PC-3 (cell line): ENCODE data around the gene CAMK2B. TPM values are rescaled to one million over a fixed set of nuclear protein-coding genes. Genes with fewer than 3 reads are reported as not detected.
"Not testable (repeated sequence)": the region's sequence is repeated elsewhere in the genome, so short reads cannot be mapped to it uniquely, and the experiment has no call there.

ENCODE experiments used
- ATAC-seq: fragments of 200-7000 bp; cut with Tn5 transposase; 2 replicates; pipeline ENCODE4 v1.9.1; 2020; ENCODE audit warnings: mild to moderate bottlenecking, moderate library complexity
- BruUV-seq: library from RNA; stranded (reverse); fragments of 400-500 nt; replicated peaks from 2 replicates; lab custom pipeline; 2021; lab: Mats Ljungman, UMichigan
- CTCF ChIA-PET: fragments of 300-600 bp; sonication (Branson Sonifier 250); formaldehyde crosslinking; loops from one replicate; lab custom pipeline; 2022; ENCODE audit warnings: antibody characterized with exemption; lab: Charles Lee
- POLR2A ChIA-PET: fragments of 300-600 bp; sonication (Branson Sonifier 250); formaldehyde crosslinking; loops from one replicate; lab custom pipeline; 2022; ENCODE audit warnings: antibody characterized with exemption; ENCODE audit not compliant: unreplicated experiment; lab: Charles Lee
- DNase-seq: peaks from one replicate; pipeline ENCODE4 v3.0.0-alpha.2; 2015
- H2AFZ ChIP-seq: fragments of 300-600 bp; sonication (generic); 2 replicates; pipeline ENCODE4 v1.6.0; 2016; ENCODE audit warnings: antibody characterized with exemption, low read length
- H3F3A ChIP-seq: fragments of 300-600 bp; sonication (generic); one replicate; pipeline ENCODE4 v1.6.0; 2017; ENCODE audit warnings: antibody characterized with exemption, low read length, control low read depth, mild to moderate bottlenecking; ENCODE audit not compliant: unreplicated experiment
- H3K27ac ChIP-seq: fragments of 300-600 bp; sonication (generic); 2 replicates; pipeline ENCODE4 v1.5.1; 2016; ENCODE audit warnings: mild to moderate bottlenecking, low read length
- H3K27me3 ChIP-seq: fragments of 300-600 bp; sonication (generic); 2 replicates; pipeline ENCODE4 v1.6.1; 2016; ENCODE audit warnings: low read length, mixed read lengths
- H3K36me3 ChIP-seq: fragments of 300-600 bp; sonication (generic); 2 replicates; pipeline ENCODE4 v1.6.1; 2016; ENCODE audit warnings: low read depth, mixed run types, low read length, mixed read lengths
- H3K4me1 ChIP-seq: fragments of 300-600 bp; sonication (generic); 2 replicates; pipeline ENCODE4 v1.5.1; 2016; ENCODE audit warnings: low read length; ENCODE audit not compliant: insufficient read depth
- H3K4me2 ChIP-seq: fragments of 300-600 bp; sonication (generic); 2 replicates; pipeline ENCODE4 v1.6.0; 2016; ENCODE audit warnings: low read length
- H3K4me3 ChIP-seq: fragments of 300-600 bp; sonication (generic); 2 replicates; pipeline ENCODE4 v1.5.1; 2016; ENCODE audit warnings: mild to moderate bottlenecking, low read length, mixed read lengths
- H3K79me2 ChIP-seq: fragments of 300-600 bp; sonication (generic); 2 replicates; pipeline ENCODE4 v1.6.1; 2017; ENCODE audit warnings: low read length, mixed read lengths
- H3K9ac ChIP-seq: fragments of 300-600 bp; sonication (generic); 2 replicates; pipeline ENCODE4 v1.6.0; 2016; ENCODE audit warnings: mild to moderate bottlenecking, low read length
- H3K9me2 ChIP-seq: fragments of 300-600 bp; sonication (generic); replicated peaks from 2 replicates; pipeline ENCODE4 v1.6.1; 2016; ENCODE audit warnings: mixed run types, low read length, mixed read lengths
- H3K9me3 ChIP-seq: fragments of 300-600 bp; sonication (generic); 2 replicates; pipeline ENCODE4 v1.6.1; 2016; ENCODE audit warnings: low read length, mixed read lengths
- H4K20me1 ChIP-seq: fragments of 300-600 bp; sonication (generic); 2 replicates; pipeline ENCODE4 v1.6.1; 2016; ENCODE audit warnings: low read length, mixed read lengths
- EZH2 ChIP-seq: fragments of 300-600 bp; sonication (generic); IDR thresholded peaks from one replicate; pipeline ENCODE4 v1.6.1; 2017; ENCODE audit warnings: antibody characterized with exemption, mild to moderate bottlenecking, low read length; ENCODE audit not compliant: unreplicated experiment
- EZH2phosphoT487 ChIP-seq: fragments of 300-600 bp; sonication (generic); IDR thresholded peaks from 2 replicates; pipeline ENCODE4 v1.6.1; 2018; ENCODE audit warnings: mild to moderate bottlenecking, antibody characterized with exemption, low read length, borderline replicate concordance
- intact Hi-C: fragments of 100-400 bp; cut with micrococcal nuclease; formaldehyde crosslinking; loops from 2 replicates; pipeline ENCODE4 v1.9.0; 2023
- total RNA-seq: library from RNA; depleted of rRNA; stranded (reverse); fragments of >200 nt; gene quantifications from 2 replicates; pipeline ENCODE4 v1.2.3, GENCODE V29; 2014
- TF ChIP-seq, protein P1 (sequence below): fragments of 300-600 bp; sonication (generic); conservative IDR thresholded peaks from 2 replicates; pipeline ENCODE4 v1.5.1; 2017; ENCODE audit warnings: antibody characterized with exemption, low read depth, mild to moderate bottlenecking, low read length

The CAMK2B gene
- total RNA-seq, 1 experiment from 2014 or later: 1.2 TPM

DNA sequence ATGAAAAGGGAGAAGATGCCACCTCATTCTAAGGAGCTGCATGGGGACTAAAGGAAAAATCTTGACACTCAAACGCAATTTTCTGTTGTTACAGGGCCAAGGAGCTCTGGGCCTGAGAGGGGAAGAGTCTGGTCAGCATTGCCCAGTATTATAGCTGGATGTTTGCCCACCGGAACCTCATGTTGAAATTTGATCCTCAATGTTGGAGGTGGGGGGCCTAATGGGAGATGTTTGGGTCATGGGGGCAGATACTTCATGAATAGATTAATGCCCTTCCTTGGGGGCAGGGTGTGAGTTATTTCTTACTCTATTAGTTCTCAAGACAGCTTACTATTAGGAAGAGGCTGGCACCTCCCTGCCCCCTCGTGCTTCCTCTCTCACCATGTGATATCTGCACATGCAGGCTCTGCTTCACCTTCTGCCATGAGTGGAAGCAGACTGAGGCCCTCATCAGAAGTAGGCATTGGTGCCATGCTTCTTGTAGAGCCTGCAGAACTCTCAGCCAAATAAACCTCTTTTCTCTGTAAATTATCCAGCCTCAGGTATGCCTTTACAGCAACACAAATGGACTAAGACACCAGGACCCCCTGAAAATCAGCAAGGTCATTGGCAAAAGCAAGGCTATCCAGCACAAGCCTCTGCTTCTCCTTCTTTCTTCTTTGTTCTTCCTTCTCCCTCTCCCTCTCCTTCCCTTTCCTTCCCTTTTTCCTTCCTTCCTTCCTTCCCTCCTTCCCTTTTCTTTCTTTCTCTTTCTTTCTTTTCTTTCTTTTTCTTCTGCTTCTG, 151.3 kb downstream of the CAMK2B start:
- ATAC-seq: no peak
- intact Hi-C loops: no loop called here
- POLR2A ChIA-PET: no interaction called here

DNA sequence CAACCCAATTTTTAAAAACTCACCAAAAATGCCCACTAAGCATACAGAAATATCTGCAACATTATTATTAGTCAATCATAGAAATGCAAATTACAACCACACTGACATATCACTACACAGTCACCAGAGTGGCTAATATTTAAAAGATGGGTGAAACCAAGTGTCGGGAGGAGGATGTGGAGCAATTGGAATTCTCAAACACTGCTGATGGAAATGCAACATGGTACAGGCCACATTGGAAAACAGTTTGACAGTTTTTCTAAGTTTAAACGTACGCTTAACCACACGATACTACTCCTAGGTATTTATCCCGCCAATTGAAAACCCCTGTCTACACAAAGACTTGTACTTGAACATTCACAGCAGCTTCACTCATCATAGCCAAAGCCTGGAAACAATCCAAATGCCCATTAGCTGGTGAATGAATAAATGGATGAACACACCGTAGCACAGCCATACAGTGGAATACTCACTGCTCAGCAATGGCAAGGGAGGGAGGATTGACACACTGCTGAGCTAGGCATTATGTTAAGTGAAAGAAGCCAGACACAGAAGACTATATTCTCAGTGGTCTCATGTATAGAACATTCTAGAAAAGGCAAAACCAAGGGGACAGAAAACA, 152.5 kb downstream of the CAMK2B start:
- TF ChIP-seq EZH2phosphoT487 (no peak), EZH2 (no peak)
- TF ChIP-seq, protein P1, sequence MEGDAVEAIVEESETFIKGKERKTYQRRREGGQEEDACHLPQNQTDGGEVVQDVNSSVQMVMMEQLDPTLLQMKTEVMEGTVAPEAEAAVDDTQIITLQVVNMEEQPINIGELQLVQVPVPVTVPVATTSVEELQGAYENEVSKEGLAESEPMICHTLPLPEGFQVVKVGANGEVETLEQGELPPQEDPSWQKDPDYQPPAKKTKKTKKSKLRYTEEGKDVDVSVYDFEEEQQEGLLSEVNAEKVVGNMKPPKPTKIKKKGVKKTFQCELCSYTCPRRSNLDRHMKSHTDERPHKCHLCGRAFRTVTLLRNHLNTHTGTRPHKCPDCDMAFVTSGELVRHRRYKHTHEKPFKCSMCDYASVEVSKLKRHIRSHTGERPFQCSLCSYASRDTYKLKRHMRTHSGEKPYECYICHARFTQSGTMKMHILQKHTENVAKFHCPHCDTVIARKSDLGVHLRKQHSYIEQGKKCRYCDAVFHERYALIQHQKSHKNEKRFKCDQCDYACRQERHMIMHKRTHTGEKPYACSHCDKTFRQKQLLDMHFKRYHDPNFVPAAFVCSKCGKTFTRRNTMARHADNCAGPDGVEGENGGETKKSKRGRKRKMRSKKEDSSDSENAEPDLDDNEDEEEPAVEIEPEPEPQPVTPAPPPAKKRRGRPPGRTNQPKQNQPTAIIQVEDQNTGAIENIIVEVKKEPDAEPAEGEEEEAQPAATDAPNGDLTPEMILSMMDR: no peak
- Histone ChIP-seq H3F3A (no peaks in the 10 kb centered on the region), H3K36me3 (no peaks in the 10 kb centered on the region), H3K27me3 (no peaks in the 10 kb centered on the region), H3K4me2 (no peak overlapping the region), H3K9ac (no peak overlapping the region), H3K27ac (no peak overlapping the region), H3K4me3 (no peak overlapping the region), H3K4me1 (peaks cover 8% of the 10 kb centered on the region), H3K9me2 (no peaks in the 10 kb centered on the region), H4K20me1 (no peaks in the 10 kb centered on the region), H2AFZ (no peak overlapping the region), H3K9me3 (no peaks in the 10 kb centered on the region), H3K79me2 (no peaks in the 10 kb centered on the region)
- ChIA-PET CTCF (no interaction called here), POLR2A (no interaction called here)
- no peak for ATAC-seq
- BruUV-seq: no TSS peak
- no peak for DNase-seq
- intact Hi-C loops: no loop called here

More for the DNA sequence above, 151.3 kb downstream of the CAMK2B start:
- no peak for DNase-seq
- Histone ChIP-seq H3F3A (no peaks in the 10 kb centered on the region), H2AFZ (no peak overlapping the region), H3K27ac (no peak overlapping the region), H3K36me3 (no peaks in the 10 kb centered on the region), H4K20me1 (no peaks in the 10 kb centered on the region), H3K4me1 (peaks cover 11% of the 10 kb centered on the region), H3K27me3 (no peaks in the 10 kb centered on the region), H3K9ac (no peak overlapping the region), H3K79me2 (no peaks in the 10 kb centered on the region), H3K4me2 (no peak overlapping the region), H3K9me3 (no peaks in the 10 kb centered on the region), H3K4me3 (no peak overlapping the region), H3K9me2 (no peaks in the 10 kb centered on the region)
- no peak for TF ChIP-seq EZH2phosphoT487
- no peak for TF ChIP-seq EZH2
- TF ChIP-seq, protein P1: no peak
- CTCF ChIA-PET: no interaction called here
- no TSS peak for BruUV-seq

DNA sequence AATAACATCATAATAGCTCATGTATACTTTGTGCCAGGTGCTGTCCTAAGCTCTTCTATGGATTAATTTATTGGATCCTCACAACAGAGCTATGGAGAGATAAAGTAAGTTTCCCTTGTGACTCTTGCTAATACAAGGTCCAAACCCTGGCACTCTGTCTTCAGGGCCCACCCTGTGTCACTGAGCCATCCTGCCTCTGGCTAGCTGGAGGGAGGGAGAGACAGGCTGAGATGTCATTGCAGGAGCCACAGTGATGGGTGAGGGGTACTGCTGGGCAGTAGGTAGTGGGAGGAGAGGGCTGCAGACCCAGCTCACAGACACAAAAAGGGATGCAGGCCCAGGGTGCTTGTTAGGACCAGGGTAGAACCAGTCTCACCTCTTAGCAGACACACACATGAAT, 153.0 kb downstream of the CAMK2B start:
- POLR2A ChIA-PET: no interaction called here

DNA sequence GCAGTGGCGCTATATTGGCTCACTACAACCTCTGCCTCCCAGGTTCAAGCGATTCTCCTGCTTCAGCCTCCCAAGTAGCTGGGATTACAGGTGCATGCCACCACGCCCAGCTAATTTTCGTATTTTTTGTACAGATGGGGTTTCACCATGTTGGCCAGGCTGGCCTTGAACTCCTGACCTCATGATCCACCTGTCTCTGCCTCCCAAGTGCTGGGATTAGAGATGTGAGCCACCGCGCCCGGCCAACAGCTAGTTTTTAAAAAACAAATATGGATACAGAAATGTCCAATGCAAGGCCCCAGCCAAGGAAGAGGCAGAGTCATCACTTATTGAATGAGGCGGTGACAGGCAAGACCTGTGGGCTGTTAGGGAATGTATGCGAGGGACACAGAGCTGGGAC, 153.5 kb downstream of the CAMK2B start:
- H3K27me3 ChIP-seq, intact Hi-C loops, ATAC-seq, H3K79me2 ChIP-seq, DNase-seq, CTCF ChIA-PET, H3K27ac ChIP-seq, H2AFZ ChIP-seq, H3K4me3 ChIP-seq, H3K9me2 ChIP-seq, H3K9ac ChIP-seq, H3K36me3 ChIP-seq, H3K9me3 ChIP-seq, H4K20me1 ChIP-seq, BruUV-seq, H3K4me2 ChIP-seq, POLR2A ChIA-PET, H3K4me1 ChIP-seq, H3F3A ChIP-seq: not testable (repeated sequence)

More for the DNA sequence above, 153.0 kb downstream of the CAMK2B start:
- no TSS peak for BruUV-seq
- Histone ChIP-seq H3K4me3 (no peak overlapping the region), H3K9me2 (no peaks in the 10 kb centered on the region), H3K4me1 (peaks cover 3% of the 10 kb centered on the region), H3K27ac (no peak overlapping the region), H3K9me3 (no peaks in the 10 kb centered on the region), H3K79me2 (no peaks in the 10 kb centered on the region), H4K20me1 (no peaks in the 10 kb centered on the region), H2AFZ (no peak overlapping the region), H3K27me3 (no peaks in the 10 kb centered on the region), H3F3A (no peaks in the 10 kb centered on the region), H3K9ac (no peak overlapping the region), H3K4me2 (no peak overlapping the region), H3K36me3 (no peaks in the 10 kb centered on the region)
- no peak for DNase-seq
- CTCF ChIA-PET: no interaction called here
- ATAC-seq: no peak
- TF ChIP-seq EZH2phosphoT487 (no peak), EZH2 (no peak)
- TF ChIP-seq, protein P1: no peak
- intact Hi-C loops: no loop called here
